Measurements from ENCODE around the gene NME7.

NME7 gene

DNA sequence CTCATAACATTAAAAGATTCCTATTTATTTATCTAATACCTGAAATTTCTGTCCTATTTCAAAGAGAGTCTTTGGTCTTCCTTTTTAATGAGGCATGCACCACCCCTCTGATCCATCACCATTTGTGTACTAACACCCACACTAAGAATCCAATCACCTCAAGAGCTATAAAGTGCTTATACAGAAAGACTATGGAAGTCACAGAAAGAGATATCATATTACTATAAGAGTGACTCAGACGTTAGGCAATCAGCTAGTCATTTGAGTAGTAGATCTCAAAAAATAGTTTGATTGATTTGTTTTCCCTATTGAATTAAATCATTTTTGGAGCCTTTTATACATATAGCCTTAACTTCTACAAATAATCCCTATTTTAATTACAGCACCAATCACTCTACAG, 46.1 kb downstream of the NME7 start:
- H3K27me3 ChIP-seq, result no peaks in the 10 kb centered on the region
- intact Hi-C loops (cut with DNase I; ENCODE audit: low total_unique reads), result no loop called here
- peaks cover 0 to 3% (median 0%) of the 10 kb centered on the region in 3 donors for H3K36me3 ChIP-seq
- H3K4me3 ChIP-seq, result no peak overlapping the region
- H3K4me1 ChIP-seq, result peaks cover 0 to 7% (median 0%) of the 10 kb centered on the region in 4 donors
- no peak overlapping the region for H3K27ac ChIP-seq
- DNase-seq, result no peak
- TF ChIP-seq, protein P1, sequence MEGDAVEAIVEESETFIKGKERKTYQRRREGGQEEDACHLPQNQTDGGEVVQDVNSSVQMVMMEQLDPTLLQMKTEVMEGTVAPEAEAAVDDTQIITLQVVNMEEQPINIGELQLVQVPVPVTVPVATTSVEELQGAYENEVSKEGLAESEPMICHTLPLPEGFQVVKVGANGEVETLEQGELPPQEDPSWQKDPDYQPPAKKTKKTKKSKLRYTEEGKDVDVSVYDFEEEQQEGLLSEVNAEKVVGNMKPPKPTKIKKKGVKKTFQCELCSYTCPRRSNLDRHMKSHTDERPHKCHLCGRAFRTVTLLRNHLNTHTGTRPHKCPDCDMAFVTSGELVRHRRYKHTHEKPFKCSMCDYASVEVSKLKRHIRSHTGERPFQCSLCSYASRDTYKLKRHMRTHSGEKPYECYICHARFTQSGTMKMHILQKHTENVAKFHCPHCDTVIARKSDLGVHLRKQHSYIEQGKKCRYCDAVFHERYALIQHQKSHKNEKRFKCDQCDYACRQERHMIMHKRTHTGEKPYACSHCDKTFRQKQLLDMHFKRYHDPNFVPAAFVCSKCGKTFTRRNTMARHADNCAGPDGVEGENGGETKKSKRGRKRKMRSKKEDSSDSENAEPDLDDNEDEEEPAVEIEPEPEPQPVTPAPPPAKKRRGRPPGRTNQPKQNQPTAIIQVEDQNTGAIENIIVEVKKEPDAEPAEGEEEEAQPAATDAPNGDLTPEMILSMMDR (IDR thresholded peaks at IDR 0.05), result no peak
- no peaks in the 10 kb centered on the region for H3K9me3 ChIP-seq

DNA sequence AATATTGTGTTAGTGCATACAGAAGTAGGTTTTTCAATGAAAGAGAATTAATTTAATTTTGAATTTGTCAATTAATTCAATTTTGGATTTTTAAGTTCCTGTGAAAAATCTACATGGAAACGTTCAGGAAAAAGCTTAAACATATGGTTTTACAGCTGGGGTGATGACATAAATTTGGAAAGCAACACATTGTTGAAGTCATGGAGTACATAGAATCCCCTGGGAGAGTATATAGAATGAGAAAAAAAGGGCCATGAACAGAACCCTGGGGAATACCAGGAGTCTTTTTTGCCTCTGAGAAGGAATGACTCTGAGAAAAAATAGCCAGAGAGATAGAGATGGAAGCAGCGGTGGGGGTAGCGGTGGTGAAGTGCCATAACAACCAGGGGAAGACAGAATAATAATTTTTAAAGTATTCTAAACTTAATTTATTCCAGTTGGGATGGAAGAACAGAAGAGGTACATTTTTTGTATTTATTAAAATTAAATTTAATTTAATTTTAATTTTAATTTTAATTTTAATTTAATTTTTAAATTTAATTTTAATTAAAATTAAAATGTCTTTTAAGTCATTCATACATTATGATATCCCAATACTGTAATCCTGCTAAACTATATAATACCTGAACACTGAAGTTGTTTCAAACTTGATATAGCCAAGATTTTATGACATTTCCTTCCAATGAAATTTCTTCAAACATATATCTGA, 48.9 kb downstream of the NME7 start:
- no peaks in the 10 kb centered on the region for H3K27me3 ChIP-seq
- peaks cover 0 to 3% (median 0%) of the 10 kb centered on the region in 3 donors for H3K36me3 ChIP-seq
- intact Hi-C loops (cut with DNase I; ENCODE audit: low total_unique reads), result no loop called here
- TF ChIP-seq, protein P1 (IDR thresholded peaks at IDR 0.05), result no peak
- H3K4me1 ChIP-seq, result no peaks in the 10 kb centered on the region
- H3K9me3 ChIP-seq, result no peaks in the 10 kb centered on the region
- H3K27ac ChIP-seq, result no peak overlapping the region
- no peak for DNase-seq
- no peak overlapping the region for H3K4me3 ChIP-seq

DNA sequence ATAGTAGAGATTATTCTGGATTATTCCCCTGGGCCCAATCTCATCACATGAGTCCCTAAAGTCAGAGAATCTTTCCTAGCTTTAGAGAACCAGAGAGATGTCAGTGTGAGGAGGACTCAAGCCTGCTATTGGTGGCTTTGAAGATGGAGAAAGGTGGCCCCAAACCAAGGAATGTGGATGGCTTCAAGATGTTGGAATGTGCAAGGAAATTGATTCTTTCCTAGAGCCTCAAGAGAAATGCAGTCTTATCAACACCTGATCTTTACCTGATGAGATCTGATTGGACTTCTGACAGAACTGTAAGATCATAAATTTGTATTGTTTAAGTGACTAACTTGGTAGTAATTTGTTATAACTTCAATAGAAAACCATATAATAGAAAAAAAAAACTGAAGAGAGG, 51.0 kb downstream of the NME7 start:
- H3K27me3 ChIP-seq, result no peaks in the 10 kb centered on the region
- no peak for DNase-seq
- TF ChIP-seq, protein P1 (IDR thresholded peaks at IDR 0.05), result no peak
- no peak overlapping the region for H3K27ac ChIP-seq
- peaks cover 0 to 3% (median 0%) of the 10 kb centered on the region in 3 donors for H3K36me3 ChIP-seq
- no peaks in the 10 kb centered on the region for H3K9me3 ChIP-seq
- H3K4me3 ChIP-seq, result no peak overlapping the region
- intact Hi-C loops (cut with DNase I; ENCODE audit: low total_unique reads), result no loop called here
- H3K4me1 ChIP-seq, result no peaks in the 10 kb centered on the region

DNA sequence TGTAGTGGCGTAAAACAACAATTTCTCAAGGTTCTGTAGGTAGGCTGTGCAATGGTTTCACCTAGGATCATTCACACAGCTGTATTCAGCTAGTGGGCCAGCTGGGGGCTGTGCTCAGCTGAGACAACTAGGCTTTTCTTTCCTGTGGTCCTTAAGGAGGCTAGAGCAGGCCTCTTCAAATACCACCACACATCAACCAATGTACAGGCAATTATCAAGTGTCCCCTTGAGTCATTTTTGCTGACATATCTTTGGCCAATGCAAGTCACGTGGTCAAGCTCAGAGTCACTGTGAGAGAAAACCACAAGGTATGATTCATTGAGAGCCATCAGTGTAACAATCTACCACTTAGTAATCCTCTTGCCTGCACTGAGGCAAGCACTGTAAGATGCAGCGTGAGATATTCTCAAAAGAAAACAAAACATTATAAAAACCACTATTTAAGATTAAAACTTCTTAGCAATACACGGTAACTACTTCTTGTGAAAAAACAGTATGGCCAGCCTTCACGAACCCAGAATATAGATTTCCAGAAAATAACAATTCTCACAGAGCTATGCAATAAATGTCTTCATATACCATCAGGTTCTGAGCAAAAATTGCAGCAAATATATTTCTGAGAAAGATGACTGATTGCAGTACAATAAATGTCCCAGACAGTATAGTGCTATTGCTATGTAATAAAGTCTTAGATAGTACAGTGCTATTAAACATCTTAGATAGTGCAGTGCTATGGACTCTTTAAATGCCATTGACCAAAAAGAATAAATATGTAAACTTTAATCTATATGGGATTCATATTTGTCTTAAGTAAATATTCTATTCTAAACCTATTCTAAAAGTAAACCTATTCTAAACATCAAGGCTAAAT, 55.3 kb downstream of the NME7 start:
- Histone ChIP-seq H3K36me3 (peaks cover 0 to 19% (median 13%) of the 10 kb centered on the region in 3 donors), H3K9me3 (no peaks in the 10 kb centered on the region), H3K27me3 (no peaks in the 10 kb centered on the region), H3K4me3 (no peak overlapping the region), H3K27ac (no peak overlapping the region), H3K4me1 (no peaks in the 10 kb centered on the region)
- intact Hi-C loops (cut with DNase I; ENCODE audit: low total_unique reads), result no loop called here
- DNase-seq, result no peak
- TF ChIP-seq, protein P1 (IDR thresholded peaks at IDR 0.05), result no peak

DNA sequence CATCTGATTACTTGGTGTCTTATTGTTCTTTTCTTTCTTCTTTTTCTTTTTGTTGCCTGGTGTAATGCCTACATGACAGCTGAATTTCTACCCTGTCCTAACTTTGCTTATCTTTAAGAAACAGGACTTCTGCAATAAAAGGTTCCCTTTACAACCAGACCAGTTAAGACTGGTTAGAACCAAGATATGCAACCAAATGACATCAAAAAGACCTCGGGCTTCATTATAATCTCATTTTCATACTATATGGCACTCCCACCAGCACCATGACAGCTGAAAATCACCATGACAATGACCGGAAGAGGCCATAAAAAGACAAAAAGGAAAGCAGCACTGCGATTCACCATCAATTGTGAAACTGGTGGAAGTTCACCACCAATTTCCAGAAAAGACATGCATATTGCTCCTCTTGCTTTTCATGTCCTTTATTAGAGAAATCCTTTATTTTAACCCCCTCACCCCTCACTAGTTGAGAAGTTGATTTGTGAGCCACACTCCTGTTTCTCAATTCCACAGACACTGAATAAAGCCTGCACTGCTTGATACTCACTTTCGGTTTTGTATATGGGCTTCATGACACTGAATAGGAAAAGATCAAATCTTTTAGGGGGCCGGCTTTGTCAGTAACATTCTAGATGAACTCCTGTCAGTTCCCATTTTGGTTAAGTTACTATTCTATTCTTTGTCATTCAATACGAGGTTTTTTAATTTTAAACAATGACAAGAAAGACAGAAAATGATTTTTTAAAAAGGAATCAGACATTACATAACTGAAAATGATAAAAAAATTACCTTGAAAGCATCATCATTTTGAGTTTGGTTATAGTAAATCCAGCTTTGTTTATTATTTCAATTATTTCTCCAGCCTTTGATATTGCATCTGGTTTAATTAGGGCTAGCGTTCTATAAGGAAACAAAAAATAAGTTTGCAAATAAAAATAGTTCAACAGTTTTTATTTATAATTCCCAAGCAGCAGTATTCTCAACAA, 58.1 kb downstream of the NME7 start:
- Histone ChIP-seq H3K36me3 (peaks cover 11 to 28% (median 13%) of the 10 kb centered on the region in 3 donors), H3K4me1 (no peaks in the 10 kb centered on the region), H3K27me3 (no peaks in the 10 kb centered on the region), H3K27ac (no peak overlapping the region), H3K9me3 (no peaks in the 10 kb centered on the region), H3K4me3 (no peak overlapping the region)
- intact Hi-C loops (cut with DNase I; ENCODE audit: low total_unique reads), result no loop called here
- DNase-seq, result no peak
- TF ChIP-seq, protein P1 (IDR thresholded peaks at IDR 0.05), result no peak
